GM21526 (cell line): ENCODE results near the gene PYGB.
"Not testable (repeated sequence)": the region's sequence is repeated elsewhere in the genome, so short reads cannot be mapped to it uniquely, and the experiment has no call there.

ENCODE experiments used
- ATAC-seq: cut with Tn5 transposase; IDR thresholded peaks from one replicate; pipeline ENCODE4 v1.9.1; 2021; ENCODE audit warnings: moderate library complexity; ENCODE audit not compliant: unreplicated experiment, low FRiP score

The PYGB gene

GRCh38 chr20:25229486-25230165, 18.3 kb upstream of the PYGB start:
- no peak for ATAC-seq

GRCh38 chr20:25230166-25230831, 17.6 kb upstream of the PYGB start:
- no peak for ATAC-seq

- ATAC-seq, result no peak
Measured at GRCh38 chr20:25233016-25233772, 14.7 kb upstream of the PYGB start.

- ATAC-seq, result not testable (repeated sequence)
Measured at GRCh38 chr20:25234009-25234849, 13.7 kb upstream of the PYGB start.

- no peak for ATAC-seq
Measured at GRCh38 chr20:25236450-25237304, 11.2 kb upstream of the PYGB start.

- no peak for ATAC-seq
Measured at GRCh38 chr20:25237610-25238318, 10.1 kb upstream of the PYGB start.

- no peak for ATAC-seq
Measured at GRCh38 chr20:25238319-25239037, 9.4 kb upstream of the PYGB start.

GRCh38 chr20:25239387-25240370, 8.2 kb upstream of the PYGB start:
- ATAC-seq, result peak; percentile 58

GRCh38 chr20:25240851-25241658, 6.8 kb upstream of the PYGB start:
- ATAC-seq, result not testable (repeated sequence)

- ATAC-seq, result not testable (repeated sequence)
Measured at GRCh38 chr20:25241659-25241955, 6.3 kb upstream of the PYGB start.

GRCh38 chr20:25242231-25242630, 5.7 kb upstream of the PYGB start:
- no peak for ATAC-seq

- ATAC-seq, result no peak
Measured at GRCh38 chr20:25243416-25243979, 4.4 kb upstream of the PYGB start.

GRCh38 chr20:25244976-25245375, 2.9 kb upstream of the PYGB start:
- ATAC-seq, result no peak

- ATAC-seq, result no peak
Measured at GRCh38 chr20:25245461-25245860, 2.4 kb upstream of the PYGB start.

GRCh38 chr20:25246182-25246999, 1.5 kb upstream of the PYGB start:
- ATAC-seq, result no peak
